ENCODE measurements around the gene TTLL3. TPM values are rescaled to one million over a fixed set of nuclear protein-coding genes. Genes with fewer than 3 reads are reported as not detected.

TTLL3 gene
- total and polyA plus RNA-seq, 2 of the 4 experiments (the other 2 are of a cell fraction) = 6.8 to 43.4 TPM

DNA sequence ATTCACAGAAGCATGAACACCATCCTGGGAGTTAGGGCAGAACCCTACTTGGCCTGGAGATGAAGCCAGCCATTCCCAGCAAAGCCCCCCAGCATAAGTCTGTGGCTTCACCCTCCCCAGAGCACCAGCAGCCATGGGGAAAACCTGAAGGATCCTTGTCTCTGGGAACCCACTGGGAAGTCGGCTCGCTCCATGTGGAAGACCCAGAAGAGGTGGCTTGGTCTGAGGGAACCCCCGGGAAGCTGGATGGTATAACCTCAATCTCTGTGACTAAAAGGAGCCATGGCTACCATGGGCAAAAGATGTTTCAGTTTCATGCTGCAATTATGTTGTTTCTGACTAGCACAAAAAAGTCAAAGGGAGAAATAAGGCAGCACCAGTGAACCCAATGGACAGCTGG is 45.5 kb downstream of the TTLL3 start:
- no peak overlapping the region for H2AK5ac ChIP-seq (ENCODE audit: low read depth, low read length)
- no peak overlapping the region for H2BK20ac ChIP-seq (ENCODE audit: low read depth, low read length)
- H3K18ac ChIP-seq (ENCODE audit: low read depth, low read length) = no peak overlapping the region
- DNase-seq (no peak), ATAC-seq (ENCODE audit: low read depth) (no peak)
- in situ Hi-C loops (cut with MboI; ENCODE audit: low sequenced_read_pairs) = no loop called here
- no peak overlapping the region for H4K91ac ChIP-seq (ENCODE audit: insufficient read depth, low read depth, low read length)
- no peak overlapping the region for H3K56ac ChIP-seq (ENCODE audit: extremely low read depth, insufficient read depth, low read length)
- no peak overlapping the region for H3K4me2 ChIP-seq (ENCODE audit: low read depth, low read length)
- H3K4me3 ChIP-seq (ENCODE audit: insufficient read depth, low read depth, low read length) = no peak overlapping the region
- H2AFZ ChIP-seq (replicated peaks; ENCODE audit: low read length, poor library complexity) = no peak overlapping the region
- POLR2A ChIA-PET (ENCODE audit: unreplicated experiment) = no interaction called here
- no peak overlapping the region for H3K4ac ChIP-seq (ENCODE audit: low read depth, low read length)
- H3K27me3 ChIP-seq (ENCODE audit: control insufficient read depth, insufficient read depth, low read length) = peaks cover 9% of the 10 kb centered on the region
- BruUV-seq (replicated peaks) = no TSS peak
- no peak overlapping the region for H3K14ac ChIP-seq (replicated peaks; ENCODE audit: low read depth, low read length)
- TF ChIP-seq RCOR1 (IDR thresholded peaks at IDR 0.05; ENCODE audit: insufficient replicate concordance, low read length) (no peak), CEBPB (IDR thresholded peaks at IDR 0.05; ENCODE audit: low read depth, low read length) (no peak), BHLHE40 (IDR thresholded peaks at IDR 0.05; ENCODE audit: low read depth, low read length) (no peak), RFX5 (IDR thresholded peaks at IDR 0.05; ENCODE audit: low read depth, low read length) (no peak), FOS (IDR thresholded peaks at IDR 0.05; ENCODE audit: low read depth, low read length) (no peak), CHD1 (IDR thresholded peaks at IDR 0.05; ENCODE audit: low read depth, low read length) (no peak), MAFK (IDR thresholded peaks at IDR 0.05; ENCODE audit: low read depth, low read length) (no peak), NFE2L2 (IDR thresholded peaks at IDR 0.05; ENCODE audit: low read depth, low read length) (no peak), MAZ (IDR thresholded peaks at IDR 0.05; ENCODE audit: borderline replicate concordance, low read depth, low read length) (no peak), SMC3 (IDR thresholded peaks at IDR 0.05; ENCODE audit: low read depth, low read length) (no peak)
- TF ChIP-seq, protein P1, sequence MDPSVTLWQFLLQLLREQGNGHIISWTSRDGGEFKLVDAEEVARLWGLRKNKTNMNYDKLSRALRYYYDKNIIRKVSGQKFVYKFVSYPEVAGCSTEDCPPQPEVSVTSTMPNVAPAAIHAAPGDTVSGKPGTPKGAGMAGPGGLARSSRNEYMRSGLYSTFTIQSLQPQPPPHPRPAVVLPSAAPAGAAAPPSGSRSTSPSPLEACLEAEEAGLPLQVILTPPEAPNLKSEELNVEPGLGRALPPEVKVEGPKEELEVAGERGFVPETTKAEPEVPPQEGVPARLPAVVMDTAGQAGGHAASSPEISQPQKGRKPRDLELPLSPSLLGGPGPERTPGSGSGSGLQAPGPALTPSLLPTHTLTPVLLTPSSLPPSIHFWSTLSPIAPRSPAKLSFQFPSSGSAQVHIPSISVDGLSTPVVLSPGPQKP (IDR thresholded peaks at IDR 0.05; ENCODE audit: borderline replicate concordance, low read depth, low read length) = no peak
- no peak overlapping the region for H3K23ac ChIP-seq (ENCODE audit: low read depth, low read length)
- no CpG with 5 or more reads among the region's 3 CpGs for WGBS, 2 experiments (ENCODE audit: extremely low coverage in 2 of 2, insufficient read length in 1 of 2)
- H3K9ac ChIP-seq (ENCODE audit: low read depth, low read length) = no peak overlapping the region
- no peaks in the 10 kb centered on the region for H3K36me3 ChIP-seq (ENCODE audit: control insufficient read depth, insufficient read depth, low read length)
- intact Hi-C loops (cut with micrococcal nuclease) = no loop called here
- H2BK5ac ChIP-seq (ENCODE audit: low read depth, low read length, poor library complexity, severe bottlenecking) = no peak overlapping the region
- no peaks in the 10 kb centered on the region for H3K4me1 ChIP-seq (ENCODE audit: control insufficient read depth, insufficient read depth, low read length)
- dilution Hi-C loops (cut with HindIII; ENCODE audit: low sequenced_read_pairs, unreplicated experiment) = no loop called here
- H4K5ac ChIP-seq (ENCODE audit: low read depth, low read length) = no peak overlapping the region
- no peak overlapping the region for H3K27ac ChIP-seq (ENCODE audit: insufficient read depth, low read length)
- CTCF ChIA-PET = interaction anchor here (1.1 kb wide), 1 partner anchor 12 kb away, joined by 3 read pairs; the partner anchor contains the start of gene RPUSD3
- no peaks in the 10 kb centered on the region for H3K79me1 ChIP-seq (ENCODE audit: low read depth in 1 of 2, low read length in 2 of 2)
- no peak overlapping the region for H2BK15ac ChIP-seq (ENCODE audit: low read depth, low read length)
- H4K8ac ChIP-seq (ENCODE audit: low read depth in 2 of 2, low read length in 2 of 2) = no peak overlapping the region
- H4K20me1 ChIP-seq (ENCODE audit: insufficient read depth, low read length) = no peaks in the 10 kb centered on the region
- no peaks in the 10 kb centered on the region for H3K9me3 ChIP-seq (ENCODE audit: control insufficient read depth, insufficient read depth, low read length)
- no peak overlapping the region for H2BK120ac ChIP-seq (ENCODE audit: low read depth, low read length)
- no peaks in the 10 kb centered on the region for H3K9me1 ChIP-seq (ENCODE audit: insufficient read depth, low read length)
- no peak overlapping the region for H2AK9ac ChIP-seq (replicated peaks; ENCODE audit: low read depth, low read length, poor library complexity)
